ENCODE results near the gene PLXNB2. TPM values are rescaled to one million over a fixed set of nuclear protein-coding genes. Genes with fewer than 3 reads are reported as not detected.

PLXNB2 gene
- total RNA-seq, 2 experiments from 2014 or later, result 5.5 to 6.3 TPM

DNA sequence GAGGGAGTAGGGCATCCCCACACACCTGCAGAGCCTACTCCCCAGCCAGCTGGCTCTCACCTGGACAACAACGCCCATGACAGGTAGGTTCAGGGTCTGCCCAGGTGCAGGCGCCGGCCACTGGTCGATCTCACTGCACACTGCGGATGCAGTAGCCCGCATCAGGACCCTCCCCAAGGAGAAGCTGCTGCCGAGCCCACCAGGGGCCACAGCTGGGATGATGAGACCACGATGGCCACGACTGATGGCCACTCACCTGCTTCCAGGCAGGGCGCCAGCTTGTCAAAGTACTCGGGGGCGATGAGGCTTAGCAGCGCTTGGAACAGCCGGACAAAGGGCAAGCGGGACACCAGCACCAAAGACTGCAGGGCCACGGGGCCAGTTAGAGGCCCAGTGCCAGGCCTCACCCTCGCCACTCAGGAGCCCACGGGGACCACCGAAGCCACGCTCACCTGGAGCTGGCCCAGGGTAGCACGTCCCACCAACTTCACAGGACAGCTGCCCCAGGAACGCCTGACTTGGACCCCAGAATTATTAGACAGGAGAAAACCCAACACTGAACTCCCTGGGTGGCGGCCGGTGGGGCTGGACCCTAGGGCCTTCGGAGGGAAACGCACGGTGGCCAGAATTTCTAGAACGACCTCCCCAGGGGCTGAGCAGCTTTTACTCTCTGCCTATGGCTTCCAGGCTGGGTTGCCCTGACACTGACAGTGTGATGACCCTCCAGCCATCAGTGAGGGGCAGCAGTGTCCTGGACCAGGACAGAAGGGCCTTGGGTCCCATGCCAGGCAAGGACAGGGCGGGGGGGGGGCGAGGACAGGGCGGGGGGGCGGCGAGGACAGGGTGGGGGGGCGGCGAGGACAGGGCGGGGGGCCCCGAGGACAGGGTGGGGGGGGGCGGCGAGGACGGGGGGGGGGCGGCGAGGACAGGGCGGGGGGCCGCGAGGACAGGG lies 8.9 kb upstream of the PLXNB2 start:
- no peak overlapping the region for H3K27ac Mint-ChIP-seq
- no peak overlapping the region for H3K4me3 Mint-ChIP-seq
- H3K27me3 Mint-ChIP-seq, result no peaks in the 10 kb centered on the region
- peaks cover 16% of the 10 kb centered on the region for H3K4me1 Mint-ChIP-seq
- intact Hi-C loops (cut with DNase I, micrococcal nuclease), result no loop called here
- H3K36me3 Mint-ChIP-seq (ENCODE audit: low read depth), result no peaks in the 10 kb centered on the region
- ChIA-PET CTCF (interaction anchor here (0.7 to 0.9 kb wide), 2 partner anchors 10 to 38 kb away, joined by 3 read pairs; no protein-coding TSS in a partner anchor), POLR2A (interaction anchor here (0.8 kb wide), 1 partner anchor 65 kb away, joined by 3 read pairs; the partner anchor contains the start of gene HDAC10)
- DNase-seq (no peak), ATAC-seq (no peak)
- H3K9me3 Mint-ChIP-seq (ENCODE audit: low read depth), result no peaks in the 10 kb centered on the region

GRCh38 chr22:50315289-50316113 lies 8.1 kb upstream of the PLXNB2 start:
- ATAC-seq, result no peak
- no peaks in the 10 kb centered on the region for H3K9me3 Mint-ChIP-seq (ENCODE audit: low read depth)
- intact Hi-C loops (cut with DNase I, micrococcal nuclease), result loop anchor here in 1 of 2 experiments (2.0 kb wide), 1 partner anchor 27 kb away; the partner anchor contains the start of gene PPP6R2
- ChIA-PET POLR2A (no interaction called here), CTCF (interaction anchor here (0.5 to 0.7 kb wide), 3 partner anchors 37 to 186 kb away, joined by 3 to 4 read pairs (median 3); no protein-coding TSS in a partner anchor)
- no peaks in the 10 kb centered on the region for H3K27me3 Mint-ChIP-seq
- H3K4me3 Mint-ChIP-seq, result peak overlapping the region; percentile 5
- peak overlapping the region; percentile 59 for H3K27ac Mint-ChIP-seq
- H3K36me3 Mint-ChIP-seq (ENCODE audit: low read depth), result no peaks in the 10 kb centered on the region
- H3K4me1 Mint-ChIP-seq, result peaks cover 16% of the 10 kb centered on the region
- no peak for DNase-seq

DNA sequence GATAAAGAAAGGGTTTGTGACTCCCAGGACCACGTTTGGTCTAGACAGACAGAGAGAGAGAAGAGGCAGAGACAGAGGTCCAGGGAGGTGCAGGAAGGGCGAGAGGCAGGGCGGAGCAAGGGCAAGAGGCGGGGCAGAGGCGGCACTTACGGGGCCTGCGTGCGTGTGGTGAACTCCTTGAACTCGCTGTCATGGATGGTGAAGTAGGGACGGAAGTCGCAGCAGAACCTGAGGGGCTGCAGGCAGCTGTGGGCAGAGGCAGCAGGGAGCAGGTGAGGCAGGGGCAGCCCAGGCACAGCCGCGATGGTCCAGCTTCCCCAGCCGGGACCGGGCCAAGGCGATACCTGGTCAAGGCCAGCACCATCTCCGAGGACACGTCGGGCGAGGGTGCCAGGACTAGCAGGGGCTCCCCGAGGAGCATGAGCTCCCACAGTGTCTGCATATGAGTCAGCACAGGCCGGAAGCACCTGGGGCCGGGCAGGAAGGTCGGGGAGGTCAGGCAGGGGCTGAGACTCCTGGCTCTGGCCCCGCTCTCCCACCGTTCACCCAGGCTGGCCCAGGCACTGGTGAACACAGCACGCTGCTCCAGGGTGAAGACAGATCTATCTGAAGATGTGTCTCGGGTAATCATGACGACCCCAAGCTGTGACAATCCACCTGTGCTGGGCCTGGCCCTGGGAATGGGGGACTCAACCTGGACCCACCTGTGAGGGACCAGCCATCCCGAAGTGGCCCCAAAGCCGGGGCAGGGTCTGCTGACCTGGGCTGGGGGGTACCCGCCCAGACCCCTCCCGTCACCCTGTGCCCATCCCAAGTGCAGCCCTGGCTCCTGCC lies 7.2 kb upstream of the PLXNB2 start:
- intact Hi-C loops (cut with DNase I, micrococcal nuclease), result loop anchor here in 1 of 2 experiments (1.0 to 2.0 kb wide), 2 partner anchors 28 to 63 kb away; partner anchors contain the start of genes HDAC10 and PPP6R2
- H3K4me3 Mint-ChIP-seq, result peak overlapping the region; percentile 76
- no peaks in the 10 kb centered on the region for H3K27me3 Mint-ChIP-seq
- peak; percentile 88 for DNase-seq
- H3K27ac Mint-ChIP-seq, result peak overlapping the region; percentile 92
- POLR2A ChIA-PET, result no interaction called here
- ATAC-seq, result peak; percentile 96
- H3K4me1 Mint-ChIP-seq, result peaks cover 16% of the 10 kb centered on the region
- CTCF ChIA-PET, result interaction anchor here (0.5 to 0.6 kb wide), 3 partner anchors 179 to 983 kb away, joined by 3 to 4 read pairs (median 3); no protein-coding TSS in a partner anchor
- no peaks in the 10 kb centered on the region for H3K36me3 Mint-ChIP-seq (ENCODE audit: low read depth)
- no peaks in the 10 kb centered on the region for H3K9me3 Mint-ChIP-seq (ENCODE audit: low read depth)

- intact Hi-C loops (cut with DNase I, micrococcal nuclease), result loop anchor here in 1 of 2 experiments (1.0 to 2.0 kb wide), 2 partner anchors 29 to 63 kb away; partner anchors contain the start of genes HDAC10 and PPP6R2
- H3K27ac Mint-ChIP-seq, result peak overlapping the region; percentile 92
- CTCF ChIA-PET, result interaction anchor here (0.6 kb wide), 1 partner anchor 982 kb away, joined by 3 read pairs; no protein-coding TSS in a partner anchor
- peaks cover 16% of the 10 kb centered on the region for H3K4me1 Mint-ChIP-seq
- H3K27me3 Mint-ChIP-seq, result no peaks in the 10 kb centered on the region
- POLR2A ChIA-PET, result no interaction called here
- no peaks in the 10 kb centered on the region for H3K36me3 Mint-ChIP-seq (ENCODE audit: low read depth)
- H3K9me3 Mint-ChIP-seq (ENCODE audit: low read depth), result no peaks in the 10 kb centered on the region
- no peak for ATAC-seq
- no peak for DNase-seq
- H3K4me3 Mint-ChIP-seq, result peak overlapping the region; percentile 76
Measured at GRCh38 chr22:50314081-50314454, 6.6 kb upstream of the PLXNB2 start.

DNA sequence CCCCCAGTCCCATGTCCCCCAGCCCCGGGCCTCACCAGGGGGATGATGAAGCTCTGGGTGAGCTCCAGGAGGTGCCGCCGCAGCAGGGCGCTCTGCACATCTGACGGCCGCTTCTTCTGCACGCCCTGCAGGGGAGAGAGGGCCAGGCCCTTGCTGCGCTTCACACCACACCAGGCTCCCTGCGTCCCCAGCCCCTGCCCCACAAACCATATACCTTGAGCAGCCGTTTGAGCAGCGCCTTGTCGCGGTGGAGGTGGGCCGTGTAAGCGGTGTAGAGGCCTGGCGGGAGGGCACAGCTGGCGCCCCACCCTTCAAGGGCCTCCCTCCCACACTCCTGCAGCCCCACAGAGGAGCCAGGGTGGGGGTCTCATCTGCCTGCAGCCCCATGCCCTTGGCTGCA lies 6.2 kb upstream of the PLXNB2 start:
- CTCF ChIA-PET, result no interaction called here
- POLR2A ChIA-PET, result no interaction called here
- Mint-ChIP-seq H3K36me3 (ENCODE audit: low read depth) (no peaks in the 10 kb centered on the region), H3K27me3 (no peaks in the 10 kb centered on the region), H3K9me3 (ENCODE audit: low read depth) (no peaks in the 10 kb centered on the region), H3K4me3 (peak overlapping the region; percentile 76), H3K4me1 (peaks cover 16% of the 10 kb centered on the region), H3K27ac (peak overlapping the region; percentile 92)
- no peak for ATAC-seq
- DNase-seq, result no peak
- intact Hi-C loops (cut with DNase I, micrococcal nuclease), result no loop called here

- H3K27me3 Mint-ChIP-seq, result no peaks in the 10 kb centered on the region
- no peak overlapping the region for H3K27ac Mint-ChIP-seq
- H3K4me1 Mint-ChIP-seq, result peaks cover 16% of the 10 kb centered on the region
- H3K36me3 Mint-ChIP-seq (ENCODE audit: low read depth), result no peaks in the 10 kb centered on the region
- intact Hi-C loops (cut with DNase I, micrococcal nuclease), result no loop called here
- H3K4me3 Mint-ChIP-seq, result no peak overlapping the region
- POLR2A ChIA-PET, result no interaction called here
- no peaks in the 10 kb centered on the region for H3K9me3 Mint-ChIP-seq (ENCODE audit: low read depth)
- CTCF ChIA-PET, result no interaction called here
- no peak for DNase-seq
- ATAC-seq, result no peak
Measured at GRCh38 chr22:50313021-50313420, 5.6 kb upstream of the PLXNB2 start.

GRCh38 chr22:50312371-50312770 lies 4.9 kb upstream of the PLXNB2 start:
- ChIA-PET POLR2A (no interaction called here), CTCF (interaction anchor here (1.0 kb wide), 1 partner anchor 30 kb away, joined by 7 read pairs; no protein-coding TSS in a partner anchor)
- intact Hi-C loops (cut with DNase I, micrococcal nuclease), result no loop called here
- H3K9me3 Mint-ChIP-seq (ENCODE audit: low read depth), result no peaks in the 10 kb centered on the region
- DNase-seq, result no peak
- ATAC-seq, result no peak
- no peak overlapping the region for H3K27ac Mint-ChIP-seq
- no peak overlapping the region for H3K4me3 Mint-ChIP-seq
- peaks cover 16% of the 10 kb centered on the region for H3K4me1 Mint-ChIP-seq
- H3K36me3 Mint-ChIP-seq (ENCODE audit: low read depth), result no peaks in the 10 kb centered on the region
- H3K27me3 Mint-ChIP-seq, result no peaks in the 10 kb centered on the region

- H3K9me3 Mint-ChIP-seq (ENCODE audit: low read depth), result no peaks in the 10 kb centered on the region
- H3K36me3 Mint-ChIP-seq (ENCODE audit: low read depth), result no peaks in the 10 kb centered on the region
- H3K27ac Mint-ChIP-seq, result no peak overlapping the region
- H3K4me1 Mint-ChIP-seq, result peaks cover 16% of the 10 kb centered on the region
- no peak for DNase-seq
- H3K4me3 Mint-ChIP-seq, result no peak overlapping the region
- ChIA-PET POLR2A (no interaction called here), CTCF (interaction anchor here (0.5 to 1.0 kb wide), 2 partner anchors 10 to 31 kb away, joined by 3 to 7 read pairs; no protein-coding TSS in a partner anchor)
- intact Hi-C loops (cut with DNase I, micrococcal nuclease), result no loop called here
- no peak for ATAC-seq
- no peaks in the 10 kb centered on the region for H3K27me3 Mint-ChIP-seq
Measured at GRCh38 chr22:50311606-50312351, 4.3 kb upstream of the PLXNB2 start.

DNA sequence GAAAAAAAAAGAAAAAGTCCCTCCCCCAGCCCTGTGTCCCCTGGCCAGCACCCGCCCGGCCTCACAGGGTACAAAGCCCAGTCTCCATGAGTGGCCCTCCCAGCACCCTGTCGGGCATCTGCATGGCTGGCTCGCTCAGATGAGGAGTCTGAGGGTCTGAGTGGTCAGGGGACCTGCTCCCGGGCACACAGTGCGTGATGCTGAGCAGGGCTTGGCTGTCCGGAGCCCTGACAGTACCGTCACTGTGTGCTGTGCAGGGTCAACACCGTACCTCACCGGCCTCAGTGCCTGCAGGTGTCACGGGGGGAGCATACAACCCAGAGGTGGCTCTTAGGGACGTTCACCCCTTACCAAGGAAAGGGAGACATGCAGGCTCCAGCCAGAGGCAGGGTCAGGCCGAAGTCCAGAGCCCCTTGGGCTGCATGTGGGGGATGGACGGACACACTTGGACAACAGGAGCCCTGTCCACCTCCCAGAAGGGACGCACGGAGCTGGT lies 3.6 kb upstream of the PLXNB2 start:
- Mint-ChIP-seq H3K27me3 (peaks cover 4% of the 10 kb centered on the region), H3K27ac (no peak overlapping the region), H3K9me3 (ENCODE audit: low read depth) (no peaks in the 10 kb centered on the region), H3K36me3 (ENCODE audit: low read depth) (no peaks in the 10 kb centered on the region), H3K4me1 (peaks cover 20% of the 10 kb centered on the region), H3K4me3 (no peak overlapping the region)
- CTCF ChIA-PET, result no interaction called here
- intact Hi-C loops (cut with DNase I, micrococcal nuclease), result no loop called here
- DNase-seq (no peak), ATAC-seq (no peak)
- POLR2A ChIA-PET, result no interaction called here

GRCh38 chr22:50310031-50310722 lies 2.7 kb upstream of the PLXNB2 start:
- H3K4me3 Mint-ChIP-seq, result no peak overlapping the region
- intact Hi-C loops (cut with DNase I, micrococcal nuclease), result no loop called here
- no peaks in the 10 kb centered on the region for H3K9me3 Mint-ChIP-seq (ENCODE audit: low read depth)
- H3K27ac Mint-ChIP-seq, result no peak overlapping the region
- ChIA-PET POLR2A (no interaction called here), CTCF (interaction anchor here (0.6 kb wide), 1 partner anchor 72 kb away, joined by 3 read pairs; no protein-coding TSS in a partner anchor)
- H3K36me3 Mint-ChIP-seq (ENCODE audit: low read depth), result no peaks in the 10 kb centered on the region
- DNase-seq (no peak), ATAC-seq (no peak)
- H3K27me3 Mint-ChIP-seq, result peaks cover 6% of the 10 kb centered on the region
- peaks cover 19% of the 10 kb centered on the region for H3K4me1 Mint-ChIP-seq

Measured in activated CD4-positive, alpha-beta T cell treated with anti-CD3 and anti-CD28 coated beads for 36 hours (primary cell).